Endometrial microvascular endothelial cells (primary cell): ENCODE data around the gene VSIR. TPM values are rescaled to one million over a fixed set of nuclear protein-coding genes. Genes with fewer than 3 reads are reported as not detected.

Experiments
- in situ Hi-C: cut with HindIII; loops from 2 replicates; pipeline ENCODE4 v1.10.0; 2017; ENCODE audit warnings: low sequenced_read_pairs, low pct_unique_long_range_greater_than_20kb; ENCODE audit errors: inconsistent ontology term
- total RNA-seq: library from RNA; depleted of rRNA; stranded (reverse); fragments of >200 nt; gene quantifications from one replicate; pipeline ENCODE4 v1.2.3, GENCODE V29; 2015; ENCODE audit errors: inconsistent ontology term

VSIR gene
- 30.2 TPM for total RNA-seq

DNA sequence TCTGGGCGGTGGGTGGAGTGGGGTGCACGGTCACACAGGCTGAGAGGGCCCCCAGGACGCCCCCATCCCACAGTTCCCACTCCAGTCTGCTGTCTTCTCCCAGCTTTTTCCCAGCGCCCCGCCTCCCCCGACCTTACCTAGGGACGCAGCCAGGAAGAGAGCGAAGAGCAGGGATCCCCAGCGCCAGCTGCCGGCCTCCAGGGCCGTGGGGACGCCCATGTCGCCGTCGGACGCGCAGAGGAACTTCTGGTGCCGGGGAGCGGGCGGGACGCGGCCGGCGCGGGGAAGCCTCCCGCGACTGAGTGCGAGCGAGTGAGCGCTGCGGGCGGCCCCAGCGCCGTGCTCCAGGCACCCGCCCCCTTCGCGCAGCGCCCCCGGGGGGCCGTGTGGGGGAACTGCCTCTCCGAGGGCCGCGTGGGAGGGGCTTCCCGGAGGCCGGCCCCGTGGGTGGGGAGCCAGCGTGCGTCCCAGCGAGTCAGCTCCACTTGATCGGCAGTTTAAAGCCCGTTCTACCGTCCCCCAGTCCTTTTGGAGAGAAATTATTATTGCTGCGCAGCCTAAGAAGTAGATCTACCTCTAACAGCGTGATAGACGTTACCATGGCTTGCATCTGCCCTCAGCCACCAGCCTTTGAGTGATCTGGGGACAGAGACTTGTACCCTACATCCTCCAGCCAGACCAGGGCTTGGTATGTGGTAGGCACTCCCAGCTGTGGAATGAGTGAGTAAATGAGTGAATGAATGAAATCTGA lies at the start of gene VSIR:
Gene VSIR (minus strand): TSS at position 300 of the 751 bp plus-strand sequence. CDS start 81 bp downstream, at position 219.
- in situ Hi-C loops: no loop called here

- in situ Hi-C loops: no loop called here
Observed at GRCh38 chr10:71821909-71822763, 48.8 kb upstream of the VSIR start.

- in situ Hi-C loops: no loop called here
Observed at GRCh38 chr10:71820966-71821365, 47.6 kb upstream of the VSIR start.

- in situ Hi-C loops: no loop called here
Observed at GRCh38 chr10:71819985-71820384, 46.7 kb upstream of the VSIR start.

DNA sequence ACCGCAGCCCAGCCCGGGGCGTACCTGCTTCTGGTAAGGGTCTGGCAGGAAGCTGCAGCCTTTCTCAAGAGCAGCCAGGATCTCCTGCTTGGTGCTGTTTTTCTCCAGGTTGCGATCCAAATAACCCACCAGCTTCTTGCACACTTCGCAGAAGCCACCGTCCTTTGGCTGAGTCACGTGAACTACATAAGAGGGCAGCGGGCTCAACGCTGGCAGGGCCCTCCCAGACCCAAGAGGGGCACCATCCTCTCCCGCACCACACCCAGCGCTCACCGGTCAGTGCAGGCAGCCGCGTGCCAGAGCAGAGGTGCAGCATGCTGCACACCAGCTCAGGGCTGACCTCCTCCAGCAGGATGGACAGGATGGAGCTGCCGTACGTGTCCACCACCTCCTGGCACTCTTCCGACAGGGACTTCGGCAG lies 46.1 kb upstream of the VSIR start:
- in situ Hi-C loops: no loop called here

DNA sequence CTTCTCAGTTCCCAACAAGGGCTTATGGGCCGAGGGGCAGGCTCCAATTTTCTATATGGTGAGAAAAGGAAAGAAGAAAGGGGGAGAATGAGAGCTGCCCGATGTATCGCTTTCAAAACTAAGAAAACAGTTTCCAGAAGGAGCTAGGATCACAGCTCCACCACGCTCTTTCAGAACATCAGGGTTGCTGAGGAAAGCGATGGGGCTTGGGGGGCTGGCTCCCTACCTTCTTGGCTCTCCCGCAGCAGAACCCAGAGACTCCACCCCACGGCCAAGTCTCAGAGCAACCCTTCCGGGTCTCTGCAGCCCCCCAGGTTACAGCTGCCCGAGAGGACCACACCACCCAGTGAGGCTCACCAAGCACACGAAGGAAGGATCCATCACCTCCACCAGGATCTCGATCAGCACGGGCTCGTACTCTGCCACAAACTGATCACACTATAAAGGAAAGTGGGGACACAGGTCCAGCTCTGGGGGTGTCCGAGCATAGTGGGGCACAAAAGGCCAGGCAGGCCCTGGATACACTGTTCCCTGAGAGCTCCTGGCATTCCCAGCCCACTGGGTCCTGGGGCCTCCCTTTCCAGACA lies 45.4 kb upstream of the VSIR start:
- in situ Hi-C loops: no loop called here

DNA sequence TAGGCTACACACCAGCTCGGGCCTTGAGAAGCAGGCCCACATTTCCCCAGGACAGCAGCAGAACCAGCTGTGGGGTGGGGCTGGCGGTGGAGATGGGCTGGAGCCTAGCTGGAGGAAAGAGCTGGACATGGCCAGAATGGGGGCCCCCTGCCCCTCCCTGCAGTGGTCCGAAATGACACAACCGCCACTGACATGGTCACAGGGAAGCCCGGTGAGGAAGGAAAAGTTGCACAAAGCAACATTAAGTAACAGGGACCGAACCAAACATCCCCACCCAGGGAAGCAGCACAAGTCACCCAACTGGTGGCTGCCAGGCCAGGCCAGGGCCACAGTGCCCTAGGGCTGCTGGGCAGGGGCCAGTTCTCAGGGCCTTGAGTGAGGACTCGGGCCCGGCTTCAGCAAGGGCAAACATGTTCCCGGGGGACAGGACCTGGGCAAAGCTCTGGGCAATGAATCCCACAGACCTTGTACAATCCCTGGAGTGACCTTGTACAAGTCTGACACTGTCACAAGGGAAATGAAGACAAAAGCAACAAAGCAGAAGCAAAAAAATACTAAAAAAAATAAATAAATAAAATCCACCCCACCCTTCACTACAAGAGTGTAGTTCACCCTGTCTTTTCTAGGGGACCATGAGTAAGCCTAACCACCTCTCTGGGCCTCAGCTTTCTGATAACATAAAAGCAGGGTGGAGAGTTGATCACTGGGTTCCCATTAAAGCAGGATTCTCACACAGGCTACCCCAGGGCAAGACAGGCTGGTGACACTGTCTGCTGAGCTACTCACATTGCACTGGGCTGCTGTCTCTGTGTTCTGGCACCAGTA lies 44.7 kb upstream of the VSIR start:
- in situ Hi-C loops: no loop called here

DNA sequence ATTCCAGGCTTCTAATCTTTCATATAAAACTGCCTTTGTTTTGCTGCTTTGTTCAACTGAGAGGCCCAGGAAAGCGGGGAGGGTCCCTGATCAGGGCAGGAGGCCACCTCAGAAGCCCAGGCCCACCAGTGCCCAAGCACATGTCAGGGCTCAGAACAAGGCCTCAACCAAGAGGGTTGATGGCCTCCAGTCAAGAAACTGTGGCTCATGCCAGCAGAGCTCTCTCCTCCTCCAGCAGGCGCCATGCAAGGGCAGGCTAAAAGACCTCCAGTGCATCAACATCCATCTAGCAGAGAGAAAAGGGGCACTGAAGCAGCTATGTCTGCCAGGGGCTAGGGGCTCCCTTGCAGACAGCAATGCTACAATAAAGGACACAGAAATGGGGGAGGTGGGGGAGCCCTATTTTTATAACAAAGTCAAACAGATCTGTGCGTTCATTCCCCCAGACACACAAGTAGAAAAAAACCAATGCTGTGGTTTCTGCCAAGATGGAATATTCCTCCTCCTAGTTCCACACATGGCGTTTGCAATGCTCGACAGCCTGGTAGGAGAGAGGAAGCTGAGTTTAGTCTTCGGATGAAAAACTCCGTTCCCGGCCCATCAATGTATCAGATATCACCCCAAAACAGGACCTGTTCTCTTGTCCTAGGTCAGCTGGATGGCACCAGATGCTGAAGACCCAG lies 43.8 kb upstream of the VSIR start:
- in situ Hi-C loops: no loop called here

DNA sequence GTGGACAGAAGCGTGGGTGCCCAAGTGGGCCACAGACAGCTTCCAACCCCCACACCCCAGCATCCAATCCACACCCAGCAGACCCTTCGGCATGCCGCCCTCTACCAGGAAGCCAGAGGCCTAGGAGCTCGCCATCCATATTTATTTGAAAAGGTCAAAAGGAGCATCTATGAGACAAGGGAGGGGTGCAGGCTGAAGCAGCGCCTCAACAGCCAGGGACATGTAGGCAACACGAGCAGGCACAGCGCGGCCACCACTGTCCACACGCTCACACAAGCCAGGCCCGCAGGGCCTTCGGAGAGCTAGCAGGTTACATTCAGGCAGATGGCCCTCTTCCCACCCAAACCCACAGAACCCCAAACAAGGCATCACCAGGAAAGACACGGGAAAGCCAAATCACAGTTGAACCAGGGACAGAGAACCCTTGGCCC lies 43.1 kb upstream of the VSIR start:
- in situ Hi-C loops: no loop called here

DNA sequence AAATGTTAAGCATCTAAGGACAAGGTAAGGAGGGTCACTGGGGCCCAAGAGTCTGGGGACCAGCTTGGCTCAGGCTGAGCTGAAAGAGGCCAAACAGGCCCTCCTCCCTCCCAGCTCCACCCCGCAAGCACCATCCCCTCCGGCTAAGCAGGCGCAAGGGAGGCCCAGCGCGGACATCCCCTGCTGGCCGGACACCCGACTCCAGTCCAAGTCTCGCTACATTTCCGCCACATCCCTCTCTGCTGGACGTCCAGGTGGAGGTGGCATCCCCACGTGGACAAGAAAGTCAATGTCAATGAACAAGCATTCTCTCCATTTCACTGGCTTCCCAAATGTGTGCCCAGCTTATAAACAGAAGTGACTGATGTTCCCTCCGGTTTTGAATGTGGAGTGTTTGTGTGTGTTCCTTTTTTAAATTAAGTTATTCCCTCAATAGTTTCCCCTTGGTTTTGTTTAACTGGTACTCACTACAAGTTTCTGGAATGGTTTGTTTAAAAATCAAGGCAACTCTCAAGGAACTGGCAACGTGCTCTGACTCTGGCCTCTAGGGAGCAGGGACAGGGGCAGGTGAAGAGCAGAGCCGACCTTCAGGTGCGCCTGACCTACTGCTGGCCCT lies 42.3 kb upstream of the VSIR start:
- in situ Hi-C loops: no loop called here

GRCh38 chr10:71814922-71815411 lies 41.6 kb upstream of the VSIR start:
- in situ Hi-C loops: no loop called here

DNA sequence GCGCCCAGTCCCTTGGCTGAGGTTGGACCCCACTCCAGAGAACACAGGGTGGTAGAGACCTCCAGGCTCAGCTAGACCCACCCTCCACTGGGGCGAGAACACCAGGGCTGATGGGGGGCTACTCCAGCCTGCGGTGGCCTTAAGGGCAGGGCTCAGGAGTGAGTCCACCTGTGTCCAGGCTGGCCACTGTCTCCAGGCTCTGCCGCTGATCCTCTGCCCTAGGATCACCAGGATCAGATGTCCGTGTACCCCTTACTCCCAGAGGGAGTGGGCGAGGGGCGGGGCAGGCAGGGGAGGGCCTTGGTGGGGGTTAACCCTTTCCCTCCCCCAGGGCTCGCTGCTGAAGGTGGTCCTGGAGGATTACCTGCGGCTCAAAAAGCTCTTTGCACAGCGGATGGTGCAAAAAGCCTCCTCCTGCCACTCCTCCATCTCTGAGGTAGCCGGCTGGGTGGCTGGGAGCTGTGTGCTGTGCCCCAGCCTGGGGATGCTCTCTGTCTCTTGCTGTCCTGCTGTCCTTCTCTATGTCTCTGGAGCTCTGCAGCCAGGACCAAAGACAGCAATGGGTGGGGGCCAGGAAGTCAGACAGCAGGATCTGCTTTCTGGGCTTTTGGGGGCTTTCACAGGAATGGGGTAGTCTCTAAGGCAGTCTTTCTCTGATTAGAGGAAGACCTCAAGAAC lies 39.7 kb upstream of the VSIR start:
- in situ Hi-C loops: no loop called here

GRCh38 chr10:71812016-71812912 lies 38.9 kb upstream of the VSIR start:
- in situ Hi-C loops: no loop called here

- in situ Hi-C loops: no loop called here
Observed at GRCh38 chr10:71811351-71811750, 38.0 kb upstream of the VSIR start.

DNA sequence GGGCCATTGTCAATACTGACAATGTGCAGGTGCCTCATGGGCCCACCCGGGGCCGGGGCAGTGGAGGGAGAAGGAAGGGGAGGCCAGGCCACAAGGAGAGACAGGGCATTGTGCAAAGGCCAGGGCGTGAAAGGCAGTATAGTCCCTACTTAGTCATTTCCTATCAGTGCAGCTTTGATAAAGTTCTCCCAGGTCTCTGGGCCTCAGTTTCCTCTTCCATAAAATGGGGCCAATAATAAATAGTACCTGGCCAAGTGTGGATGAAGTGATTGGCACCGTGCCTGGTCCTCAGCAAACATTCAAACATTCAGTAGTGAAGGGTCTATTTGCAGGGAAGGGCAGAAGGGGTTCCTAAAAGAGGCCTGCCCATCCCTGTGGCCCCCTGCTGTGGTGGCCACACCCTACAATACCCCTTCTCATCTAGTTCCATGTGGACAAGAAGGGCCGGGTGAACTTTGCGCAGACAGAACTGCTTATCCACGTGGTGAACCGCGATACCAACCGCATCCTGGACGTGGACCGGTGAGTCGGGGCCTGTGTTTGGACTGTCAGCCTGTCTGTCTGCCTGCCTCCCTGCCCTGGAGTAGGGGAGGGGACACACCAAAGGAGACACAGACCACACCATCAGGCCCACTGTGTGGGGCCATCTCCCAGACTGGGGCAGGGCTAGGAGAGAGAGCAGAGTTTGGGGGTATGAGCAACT lies 36.9 kb upstream of the VSIR start:
- in situ Hi-C loops: no loop called here

DNA sequence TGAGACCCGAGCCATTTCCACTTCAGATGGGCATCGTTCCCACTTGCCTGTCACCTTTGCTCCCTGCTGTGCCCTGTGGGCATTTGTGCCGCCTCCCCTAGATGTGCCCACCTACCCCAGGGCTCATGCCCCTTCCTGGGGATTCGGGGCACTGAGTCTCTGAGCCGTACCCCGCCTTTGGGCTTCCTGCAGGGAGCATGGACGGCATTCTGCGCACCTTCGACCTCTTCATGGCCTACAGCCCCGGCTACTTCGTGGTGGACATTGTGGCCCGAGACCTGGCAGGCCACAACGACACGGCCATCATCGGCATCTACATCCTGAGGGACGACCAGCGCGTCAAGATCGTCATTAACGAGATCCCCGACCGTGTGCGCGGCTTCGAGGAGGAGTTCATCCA lies 36.3 kb upstream of the VSIR start:
- in situ Hi-C loops: no loop called here
